K562 (cell line): Measurements from ENCODE around the gene GDF7.

Experiments
- ATF6 ChIP-seq: sonication (generic); formaldehyde crosslinking; IDR thresholded peaks from 2 replicates; pipeline ENCODE4 v1.4.0; 2020; ENCODE audit warnings: mild to moderate bottlenecking, missing genetic modification reagents
- CBX5 ChIP-seq: IDR thresholded peaks from 2 replicates; pipeline ENCODE4 v1.6.1; 2014; ENCODE audit warnings: low read depth, borderline replicate concordance
- CLOCK ChIP-seq: fragments of 250-450 bp; sonication (Bioruptor Pico); IDR thresholded peaks from 2 replicates; pipeline ENCODE4 v1.4.0; 2020; ENCODE audit warnings: mild to moderate bottlenecking, moderate library complexity, borderline replicate concordance
- CTCF ChIP-seq, 3 experiments: IDR thresholded peaks in 2 of 3; conservative IDR thresholded peaks in 1 of 3; 2 replicates each; pipeline ENCODE4 v1.5.1; 2011 to 2012; ENCODE audit warnings: low read length in 3 of 3, mild to moderate bottlenecking in 3 of 3, control low read depth in 2 of 3, improper control_type of control experiment in 1 of 3, inconsistent platforms in 1 of 3, low read depth in 1 of 3, mixed read lengths in 1 of 3, moderate library complexity in 1 of 3; ENCODE audit not compliant: insufficient read depth in 2 of 3
- PML ChIP-seq: IDR thresholded peaks from 2 replicates; pipeline ENCODE4 v1.6.1; 2012; ENCODE audit warnings: low read length, inconsistent platforms
- POLR2AphosphoS5 ChIP-seq: IDR thresholded peaks from 2 replicates; pipeline ENCODE4 v1.6.1; 2011; ENCODE audit warnings: mild to moderate bottlenecking, low read depth, low read length, moderate library complexity; ENCODE audit not compliant: control insufficient read depth, insufficient read depth
- STAT6 ChIP-seq: sonication (generic); formaldehyde crosslinking; IDR thresholded peaks from 2 replicates; pipeline ENCODE4 v1.8.1; 2023; ENCODE audit warnings: mild to moderate bottlenecking, missing genetic modification reagents
- U2AF2 ChIP-seq: fragments of 200-400 bp; formaldehyde crosslinking; optimal IDR thresholded peaks from 2 replicates; pipeline ENCODE3; 2017; ENCODE audit warnings: low read depth, mild to moderate bottlenecking, low read length
- ZKSCAN8 ChIP-seq: fragments of 200-800 bp; sonication (Bioruptor generic); IDR thresholded peaks from 2 replicates; pipeline ENCODE4 v1.6.1; 2016; ENCODE audit warnings: missing genetic modification characterization, missing compliant biosample characterization
- ZNF121 ChIP-seq: sonication (generic); formaldehyde crosslinking; conservative IDR thresholded peaks from 2 replicates; pipeline ENCODE4 v1.8.0; 2022; ENCODE audit warnings: missing genetic modification reagents
- ZNF76 ChIP-seq: fragments of 250-450 bp; sonication (Bioruptor Pico); IDR thresholded peaks from 2 replicates; pipeline ENCODE4 v1.4.0; 2020; ENCODE audit warnings: mild to moderate bottlenecking, moderate library complexity, borderline replicate concordance
- ZSCAN29 ChIP-seq: fragments of 450-650 bp; IDR thresholded peaks from 2 replicates; pipeline ENCODE4 v1.6.1; 2017

GRCh38 chr2:20638646-20639430, 28.1 kb upstream of the GDF7 start:
- no peak for TF ChIP-seq PML
- TF ChIP-seq U2AF2, result no peak
- TF ChIP-seq CTCF (IDR thresholded peaks at IDR 0.05 in 2 of 3, conservative IDR thresholded peaks at IDR 0.05 in 1 of 3; ENCODE audit: insufficient read depth in 2 of 3, low read depth in 1 of 3, low read length in 3 of 3), result no peak
- TF ChIP-seq POLR2AphosphoS5, result no peak
- TF ChIP-seq ZKSCAN8, result no peak
- TF ChIP-seq ZNF121 (CRISPR knock-in tag), result no peak
- no peak for TF ChIP-seq ZNF76
- TF ChIP-seq CLOCK (CRISPR knock-in tag), result no peak
- no peak for TF ChIP-seq STAT6 (CRISPR knock-in tag)
- no peak for TF ChIP-seq ATF6 (CRISPR knock-in tag)
- TF ChIP-seq CBX5, result no peak
- no peak for TF ChIP-seq ZSCAN29
